PFSK-1 (cell line): Measurements from ENCODE around the gene PLS1.

Source experiments
- POLR2AphosphoS5 ChIP-seq: IDR thresholded peaks from 2 replicates; pipeline ENCODE4 v1.6.1; 2012; ENCODE audit warnings: low read depth, mild to moderate bottlenecking, control low read depth, low read length, moderate library complexity
- REST ChIP-seq, 2 experiments: IDR thresholded peaks; 2 replicates each; pipeline versions ENCODE4 v1.6.1 to v1.8.0; 2011 to 2012; ENCODE audit warnings: low read depth in 2 of 2, low read length in 2 of 2, control low read depth in 1 of 2, inconsistent platforms in 1 of 2, mild to moderate bottlenecking in 1 of 2, moderate library complexity in 1 of 2; ENCODE audit not compliant: insufficient read depth in 1 of 2
- SIN3A ChIP-seq: IDR thresholded peaks from 2 replicates; pipeline ENCODE4 v1.6.1; 2012; ENCODE audit warnings: mild to moderate bottlenecking, low read length, moderate library complexity, borderline replicate concordance; ENCODE audit not compliant: insufficient read depth
- TAF1 ChIP-seq: IDR thresholded peaks from 2 replicates; pipeline ENCODE4 v1.6.1; 2012; ENCODE audit warnings: low read length, control low read depth, borderline replicate concordance; ENCODE audit not compliant: insufficient read depth

GRCh38 chr3:142636050-142636449, 39.9 kb downstream of the PLS1 start:
- TF ChIP-seq POLR2AphosphoS5 (no peak), TAF1 (no peak), REST (IDR thresholded peaks at IDR 0.05; ENCODE audit: insufficient read depth in 1 of 2, low read depth in 2 of 2, low read length in 2 of 2) (no peak), SIN3A (no peak)
